ENCODE results near the gene IRX3. TPM values are rescaled to one million over a fixed set of nuclear protein-coding genes. Genes with fewer than 3 reads are reported as not detected.
A peak's percentile ranks its signal among the peaks of the same experiment; 100 is the strongest.
"Not testable (repeated sequence)": the region's sequence is repeated elsewhere in the genome, so short reads cannot be mapped to it uniquely, and the experiment has no call there.

The IRX3 gene
- total RNA-seq, 1 experiment from 2014 or later, result not detected

- in situ Hi-C loops (cut with HindIII; ENCODE audit: low sequenced_read_pairs), result no loop called here
- DNase-seq (ENCODE audit: low spot score), result no peak
Measured at GRCh38 chr16:54282202-54282927, 4.2 kb downstream of the IRX3 start.

GRCh38 chr16:54281535-54282201 is 4.9 kb downstream of the IRX3 start:
- in situ Hi-C loops (cut with HindIII; ENCODE audit: low sequenced_read_pairs), result no loop called here
- DNase-seq (ENCODE audit: low spot score), result no peak

- DNase-seq (ENCODE audit: low spot score), result no peak
- in situ Hi-C loops (cut with HindIII; ENCODE audit: low sequenced_read_pairs), result no loop called here
Measured at GRCh38 chr16:54280751-54281150, 5.8 kb downstream of the IRX3 start.

GRCh38 chr16:54277845-54278703 is 8.5 kb downstream of the IRX3 start:
- DNase-seq (ENCODE audit: low spot score), result peak; percentile 9
- in situ Hi-C loops (cut with HindIII; ENCODE audit: low sequenced_read_pairs), result no loop called here

- in situ Hi-C loops (cut with HindIII; ENCODE audit: low sequenced_read_pairs), result no loop called here
Measured at GRCh38 chr16:54275956-54276355, 10.6 kb downstream of the IRX3 start.

GRCh38 chr16:54273566-54273965 is 13.0 kb downstream of the IRX3 start:
- in situ Hi-C loops (cut with HindIII; ENCODE audit: low sequenced_read_pairs), result no loop called here
- DNase-seq (ENCODE audit: low spot score), result no peak

More at GRCh38 chr16:54275956-54276355, 10.6 kb downstream of the IRX3 start:
- DNase-seq (ENCODE audit: low spot score), result no peak

GRCh38 chr16:54270711-54271110 is 15.9 kb downstream of the IRX3 start:
- no peak for DNase-seq (ENCODE audit: low spot score)
- in situ Hi-C loops (cut with HindIII; ENCODE audit: low sequenced_read_pairs), result no loop called here

GRCh38 chr16:54269461-54269860 is 17.1 kb downstream of the IRX3 start:
- DNase-seq (ENCODE audit: low spot score), result no peak

GRCh38 chr16:54268766-54269165 is 17.8 kb downstream of the IRX3 start:
- DNase-seq (ENCODE audit: low spot score), result no peak
- in situ Hi-C loops (cut with HindIII; ENCODE audit: low sequenced_read_pairs), result no loop called here

More at GRCh38 chr16:54269461-54269860, 17.1 kb downstream of the IRX3 start:
- in situ Hi-C loops (cut with HindIII; ENCODE audit: low sequenced_read_pairs), result no loop called here

GRCh38 chr16:54268340-54268739 is 18.2 kb downstream of the IRX3 start:
- DNase-seq (ENCODE audit: low spot score), result no peak
- in situ Hi-C loops (cut with HindIII; ENCODE audit: low sequenced_read_pairs), result no loop called here

- in situ Hi-C loops (cut with HindIII; ENCODE audit: low sequenced_read_pairs), result no loop called here
Measured at GRCh38 chr16:54266363-54266955, 20.1 kb downstream of the IRX3 start.

GRCh38 chr16:54265575-54266107 is 20.9 kb downstream of the IRX3 start:
- DNase-seq (ENCODE audit: low spot score), result no peak
- in situ Hi-C loops (cut with HindIII; ENCODE audit: low sequenced_read_pairs), result no loop called here

More at GRCh38 chr16:54266363-54266955, 20.1 kb downstream of the IRX3 start:
- DNase-seq (ENCODE audit: low spot score), result no peak

- in situ Hi-C loops (cut with HindIII; ENCODE audit: low sequenced_read_pairs), result no loop called here
- no peak for DNase-seq (ENCODE audit: low spot score)
Measured at GRCh38 chr16:54253118-54253517, 33.5 kb downstream of the IRX3 start.

- DNase-seq (ENCODE audit: low spot score), result no peak
- in situ Hi-C loops (cut with HindIII; ENCODE audit: low sequenced_read_pairs), result no loop called here
Measured at GRCh38 chr16:54248863-54249710, 37.5 kb downstream of the IRX3 start.

- in situ Hi-C loops (cut with HindIII; ENCODE audit: low sequenced_read_pairs); DNase-seq (ENCODE audit: low spot score): not testable (repeated sequence)
Measured at GRCh38 chr16:54247705-54248104, 38.9 kb downstream of the IRX3 start.

GRCh38 chr16:54246454-54246821 is 40.1 kb downstream of the IRX3 start:
- DNase-seq (ENCODE audit: low spot score), result no peak
- in situ Hi-C loops (cut with HindIII; ENCODE audit: low sequenced_read_pairs), result no loop called here

- in situ Hi-C loops (cut with HindIII; ENCODE audit: low sequenced_read_pairs), result no loop called here
Measured at GRCh38 chr16:54245788-54246453, 40.7 kb downstream of the IRX3 start.

More at GRCh38 chr16:54245788-54246453, 40.7 kb downstream of the IRX3 start:
- no peak for DNase-seq (ENCODE audit: low spot score)

Measured in G401 (cell line).